Measurements from ENCODE around the gene APCS.

APCS gene, protein sequence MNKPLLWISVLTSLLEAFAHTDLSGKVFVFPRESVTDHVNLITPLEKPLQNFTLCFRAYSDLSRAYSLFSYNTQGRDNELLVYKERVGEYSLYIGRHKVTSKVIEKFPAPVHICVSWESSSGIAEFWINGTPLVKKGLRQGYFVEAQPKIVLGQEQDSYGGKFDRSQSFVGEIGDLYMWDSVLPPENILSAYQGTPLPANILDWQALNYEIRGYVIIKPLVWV

DNA sequence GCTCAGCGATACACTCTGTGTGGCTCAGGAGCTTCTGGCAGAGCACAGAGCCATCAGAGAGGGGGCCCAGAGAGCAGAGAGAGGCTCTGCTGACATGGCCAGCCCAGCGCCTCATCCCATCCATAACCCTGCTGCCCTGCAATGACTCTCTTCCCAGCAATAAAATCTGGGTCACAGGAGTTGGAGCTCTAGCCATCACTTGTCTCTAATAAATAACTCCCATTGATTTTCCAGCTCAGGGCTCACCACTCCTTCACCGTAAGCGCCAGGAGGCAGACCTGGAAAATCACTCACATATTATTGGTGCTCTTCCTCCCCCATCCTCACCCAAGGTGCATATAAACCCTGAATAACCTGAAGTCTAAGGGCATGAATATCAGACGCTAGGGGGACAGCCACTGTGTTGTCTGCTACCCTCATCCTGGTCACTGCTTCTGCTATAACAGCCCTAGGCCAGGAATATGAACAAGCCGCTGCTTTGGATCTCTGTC, at the start of gene APCS:
TSS of gene APCS (plus strand) at position 366 of the 491 bp plus-strand sequence. CDS start at position 462, 96 bp downstream.
- no peak for DNase-seq

DNA sequence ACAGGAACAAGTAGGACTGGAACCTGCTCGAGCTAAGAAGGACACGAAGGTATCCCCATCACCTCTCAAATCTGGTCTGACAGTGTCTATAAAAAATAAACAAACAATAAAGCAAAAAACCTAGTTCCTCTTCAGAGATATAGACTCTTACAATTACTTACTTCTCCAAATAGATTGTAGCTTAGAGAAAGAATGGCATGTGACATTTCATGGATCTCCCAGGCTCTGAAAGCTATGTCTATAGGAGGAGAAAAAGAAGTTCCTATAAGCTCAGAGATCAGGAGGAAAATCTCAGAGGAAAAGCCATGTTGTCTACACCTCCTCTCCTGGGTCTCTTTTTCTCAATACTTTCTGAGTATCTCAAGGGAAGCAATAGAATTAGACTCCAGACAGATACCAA, 39.5 kb upstream of the APCS start:
- peak; percentile 14 for DNase-seq

DNA sequence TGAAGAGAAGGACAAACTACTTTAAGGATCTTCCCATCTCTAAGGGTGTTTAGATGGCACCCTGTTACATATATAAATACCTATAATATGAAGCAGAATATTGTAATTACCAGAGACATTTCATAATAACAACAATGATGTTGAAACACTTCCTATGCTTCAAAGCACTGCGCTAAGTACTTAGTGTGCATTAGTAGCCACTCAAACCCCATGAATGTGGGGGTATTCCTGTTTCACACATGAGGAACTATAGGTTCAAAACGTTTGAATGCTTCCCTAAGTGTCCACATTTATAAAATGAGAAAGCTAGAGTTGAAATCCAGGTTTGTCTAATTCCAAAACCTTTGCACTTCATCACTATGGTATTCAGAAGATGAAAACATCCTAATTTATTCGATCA, 33.4 kb upstream of the APCS start:
- DNase-seq, result peak; percentile 27

DNA sequence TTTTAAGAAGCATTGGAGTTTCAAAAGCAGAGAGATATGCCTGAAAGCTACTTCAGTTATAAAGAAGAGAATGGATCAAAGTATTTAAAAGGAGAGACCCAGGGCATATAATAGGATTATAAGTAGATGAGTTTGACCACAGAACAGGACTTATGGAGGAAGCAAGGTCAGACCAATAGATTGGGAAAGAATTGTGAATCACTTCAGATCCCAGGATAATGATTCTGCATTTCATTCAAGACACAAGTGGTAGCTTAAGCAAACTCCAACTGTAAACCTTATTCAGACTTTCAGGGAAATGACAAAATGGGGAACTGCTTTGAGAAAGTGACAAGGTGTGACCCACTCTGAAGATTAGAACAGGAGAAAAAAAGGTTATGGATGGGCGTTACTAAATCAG, 32.9 kb upstream of the APCS start:
- peak; percentile 22 for DNase-seq

DNA sequence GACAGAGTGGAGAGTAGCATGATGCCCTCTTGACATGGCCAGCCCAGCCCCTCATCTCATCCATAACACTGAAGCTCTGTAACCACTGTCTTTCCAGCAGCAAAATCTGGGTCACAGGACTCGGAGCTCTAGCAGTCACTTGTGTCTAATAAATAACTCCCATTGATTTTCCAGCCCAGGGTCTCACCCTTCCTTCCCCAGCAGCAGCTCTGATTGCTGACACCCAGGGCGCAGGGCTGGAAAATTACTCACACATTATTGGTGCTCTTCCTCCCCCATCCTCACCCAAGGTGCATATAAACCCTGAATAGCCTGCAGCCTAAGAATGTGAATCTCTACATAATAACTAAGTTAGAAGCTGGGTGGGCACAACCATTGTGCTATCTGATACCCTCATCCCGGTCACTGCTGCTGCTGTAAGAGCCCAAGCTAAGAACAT, 30.7 kb upstream of the APCS start:
- DNase-seq, result no peak

DNA sequence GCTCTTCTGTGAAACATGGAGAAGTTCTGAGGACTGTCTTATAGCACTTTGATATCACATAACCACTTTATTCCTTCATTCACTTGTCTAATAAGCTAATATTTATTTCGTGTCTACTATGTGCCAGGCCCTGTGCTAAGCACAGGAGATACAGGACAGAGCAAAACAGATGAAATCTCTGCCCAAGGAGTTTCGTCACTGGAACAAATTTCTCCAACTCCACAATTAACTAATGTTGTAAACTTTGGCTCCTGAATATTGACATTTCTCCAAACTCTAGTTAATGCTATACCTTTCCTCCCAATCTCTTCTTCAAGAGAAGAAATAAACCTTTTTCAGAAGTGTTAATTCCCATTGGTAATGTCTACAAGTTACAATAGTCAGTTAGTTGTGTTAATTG, 27.0 kb upstream of the APCS start:
- no peak for DNase-seq

DNA sequence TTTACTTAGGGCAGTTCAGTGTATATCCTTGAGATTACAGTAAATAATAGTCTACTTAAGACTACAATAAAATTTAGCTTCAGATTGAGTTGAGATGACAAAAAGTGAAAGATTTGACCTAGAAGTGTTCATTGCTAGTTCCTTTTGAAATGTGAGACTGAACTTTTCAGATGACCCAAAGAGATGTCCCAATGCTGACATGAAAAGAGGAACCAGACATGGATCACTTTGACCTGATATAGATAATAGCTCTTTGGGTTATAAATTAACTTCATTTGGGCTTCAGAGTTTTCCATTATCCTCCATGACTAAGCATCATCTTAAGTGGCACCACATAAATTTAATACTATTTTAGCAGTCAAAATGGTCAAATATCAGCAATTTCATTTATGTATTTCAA, 26.1 kb upstream of the APCS start:
- DNase-seq, result peak; percentile 19

DNA sequence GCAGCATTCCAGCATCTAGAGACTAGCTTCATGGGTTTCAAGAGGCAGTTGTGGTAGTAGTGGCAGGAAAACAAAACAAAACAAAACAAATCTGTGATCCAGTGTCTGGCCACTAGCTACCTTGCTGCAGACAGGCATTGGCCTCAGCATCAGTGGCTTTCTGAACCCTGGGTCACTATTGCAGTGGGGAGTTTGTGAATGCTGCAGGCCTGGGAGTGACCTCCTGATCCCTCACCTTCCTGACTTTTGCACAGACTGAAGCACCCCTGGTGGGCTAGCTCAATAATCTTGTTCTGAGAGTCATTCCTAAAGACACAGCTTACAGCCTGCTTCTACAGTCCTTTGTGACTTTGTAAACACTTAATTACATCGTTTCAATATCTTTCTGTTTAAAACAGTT, 24.9 kb upstream of the APCS start:
- DNase-seq, result no peak

DNA sequence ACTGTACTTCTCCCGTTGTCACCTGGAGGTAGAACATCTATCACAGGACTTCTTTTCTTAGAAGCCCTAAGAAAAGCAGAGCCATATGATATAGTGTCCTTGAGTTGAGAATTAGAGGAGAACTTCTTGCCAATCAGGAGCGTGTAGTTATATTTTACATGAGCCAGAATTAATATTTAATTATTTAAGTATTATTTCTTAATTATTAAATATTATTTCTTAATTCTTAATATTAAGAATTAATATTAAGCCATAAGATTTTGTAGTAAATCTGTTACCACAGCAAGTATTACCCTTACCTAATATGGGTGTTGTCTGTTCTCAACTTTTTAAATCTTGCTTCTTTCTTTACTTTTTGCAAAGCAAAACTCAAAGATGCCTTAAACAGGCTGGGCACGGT, 10.2 kb upstream of the APCS start:
- no peak for DNase-seq

DNA sequence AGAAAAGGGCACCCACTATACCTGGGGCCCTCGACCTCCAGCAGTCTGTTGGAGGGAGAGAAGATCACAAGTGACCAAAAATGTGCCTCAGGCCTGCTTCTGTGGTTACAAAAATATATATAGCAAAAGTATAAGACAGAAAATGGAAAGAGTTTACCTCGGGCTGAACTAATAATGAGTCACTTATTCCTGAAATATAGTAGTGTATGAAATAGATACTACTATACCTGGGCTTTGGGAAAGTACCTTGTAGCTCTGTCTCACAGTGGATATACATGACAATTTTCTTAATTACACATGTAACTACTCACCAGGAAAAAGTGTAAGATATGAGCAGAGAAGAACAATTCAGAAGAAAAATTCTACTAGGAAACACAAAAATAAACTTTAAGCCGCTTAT, 7.3 kb upstream of the APCS start:
- no peak for DNase-seq

DNA sequence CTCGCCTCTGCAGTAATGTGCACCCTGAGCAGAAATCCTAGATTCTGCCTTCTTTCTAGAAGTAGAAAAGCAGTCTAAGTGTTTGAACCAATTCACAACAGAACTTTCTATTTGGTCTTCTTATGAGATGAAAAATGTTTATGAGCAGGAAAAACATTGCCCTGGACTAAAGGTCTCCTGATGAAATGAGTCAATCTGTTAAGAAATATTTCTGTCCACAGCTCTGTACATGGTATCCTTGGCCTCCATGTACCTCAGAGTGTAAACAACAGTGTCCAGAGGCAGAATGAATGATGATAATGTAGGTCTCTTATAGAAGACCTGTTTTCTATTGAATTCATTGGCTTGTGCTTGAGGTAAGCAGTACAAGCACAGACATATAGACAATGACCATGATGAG, 6.2 kb upstream of the APCS start:
- DNase-seq, result no peak

DNA sequence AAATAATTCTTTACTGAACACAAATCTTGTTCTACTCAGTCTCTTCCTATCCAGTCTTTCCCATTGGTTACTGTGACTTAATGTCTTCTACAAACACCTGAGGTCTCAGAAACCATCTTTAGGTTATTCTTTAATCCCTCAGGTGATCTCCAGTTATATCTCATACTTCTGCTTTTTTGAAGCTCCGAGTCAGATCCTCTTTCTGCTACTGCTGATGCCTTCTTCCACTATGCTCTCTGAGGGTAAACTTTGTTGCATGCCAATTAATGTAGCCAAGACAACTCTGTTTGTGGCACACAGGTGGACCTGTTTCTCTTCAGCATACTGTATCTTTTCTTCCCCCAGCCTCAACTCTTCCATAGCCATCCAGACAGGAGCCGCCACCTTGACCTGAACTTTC, 3.1 kb upstream of the APCS start:
- no peak for DNase-seq

DNA sequence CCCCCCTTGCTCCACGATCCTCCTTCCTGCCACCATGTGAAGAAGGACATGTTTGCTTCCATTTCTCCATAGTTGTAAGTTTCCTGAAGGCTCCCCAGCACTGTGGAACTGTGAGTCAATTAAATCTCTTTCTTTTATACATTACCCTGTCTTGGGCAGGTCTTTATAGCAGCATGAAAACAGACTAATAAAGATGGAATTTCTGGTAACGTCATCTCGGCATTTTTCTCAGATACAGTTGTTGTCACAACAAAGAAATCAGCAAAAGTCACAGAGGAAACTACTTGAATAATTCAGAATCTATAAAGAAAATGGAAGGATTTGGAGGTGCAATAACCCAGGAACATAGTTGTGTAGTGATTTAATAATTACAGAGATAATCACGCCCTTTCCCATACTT, 4.4 kb downstream of the APCS start:
- no peak for DNase-seq

DNA sequence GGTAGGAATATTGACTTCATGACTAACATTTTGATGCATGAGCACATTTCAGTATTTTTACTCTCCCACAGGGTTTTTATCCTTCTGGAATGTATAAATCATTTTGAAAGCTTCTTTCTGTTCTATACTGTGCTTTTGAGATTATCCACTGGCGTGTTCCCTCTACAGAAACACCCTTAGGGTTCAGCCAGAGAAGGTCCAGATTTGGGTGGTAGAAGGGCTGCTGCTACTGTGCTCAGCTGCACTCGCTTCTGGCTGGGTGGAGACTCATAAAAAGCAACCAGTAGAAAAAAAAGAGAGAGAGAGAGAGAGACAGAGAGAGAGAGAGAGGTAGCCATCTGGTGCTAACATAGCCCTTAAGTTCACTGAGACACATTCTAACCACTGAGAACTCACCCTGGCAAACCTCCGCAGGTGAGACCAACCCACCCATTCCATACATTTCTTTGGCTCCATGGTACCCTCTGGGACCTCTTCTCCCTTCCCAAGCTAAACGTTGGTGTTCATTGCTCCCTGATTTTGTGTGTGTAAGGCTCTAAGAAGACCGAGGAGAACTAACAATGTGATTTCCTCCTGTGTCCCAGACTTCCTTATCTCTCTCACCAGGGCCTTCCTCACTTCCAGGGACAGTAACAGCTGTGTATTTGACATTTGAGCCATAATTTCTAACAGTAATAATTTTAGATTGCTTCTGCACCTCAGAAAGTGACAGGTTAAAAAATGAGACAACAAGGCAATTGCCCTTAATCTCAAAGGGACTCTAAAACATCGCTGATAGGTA, 7.2 kb downstream of the APCS start:
- no peak for DNase-seq

DNA sequence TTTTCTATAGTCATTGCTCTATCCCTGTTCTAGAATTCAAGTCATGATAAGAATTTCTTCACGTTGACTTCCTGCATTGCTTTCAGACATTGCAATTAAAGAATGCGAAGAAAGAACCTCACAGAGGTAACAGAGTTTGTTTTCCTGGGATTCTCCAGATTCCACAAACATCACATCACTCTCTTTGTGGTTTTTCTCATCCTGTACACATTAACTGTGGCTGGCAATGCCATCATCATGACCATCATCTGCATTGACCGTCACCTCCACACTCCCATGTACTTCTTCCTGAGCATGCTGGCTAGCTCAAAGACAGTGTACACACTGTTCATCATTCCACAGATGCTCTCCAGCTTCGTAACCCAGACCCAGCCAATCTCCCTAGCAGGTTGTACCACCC, 10.6 kb downstream of the APCS start:
- DNase-seq, result no peak

DNA sequence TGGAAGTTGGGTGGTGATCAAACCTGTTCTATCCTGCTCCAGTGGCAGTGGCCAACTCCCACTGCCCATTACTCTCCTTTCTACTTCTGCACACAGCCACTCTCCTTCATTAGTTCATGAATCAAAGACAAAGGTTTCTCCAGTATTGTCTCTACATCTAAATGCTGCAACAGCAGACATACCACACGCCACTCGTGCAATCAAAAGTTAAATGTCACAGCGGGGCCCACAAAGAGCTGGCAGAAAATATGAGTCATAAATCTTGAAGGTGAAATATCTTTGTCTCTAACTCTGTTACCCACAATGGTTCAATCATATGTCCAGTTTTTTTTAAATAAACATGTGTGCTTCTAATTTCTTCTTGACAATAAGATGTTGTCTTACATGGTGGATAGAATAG, 13.3 kb downstream of the APCS start:
- DNase-seq, result no peak

DNA sequence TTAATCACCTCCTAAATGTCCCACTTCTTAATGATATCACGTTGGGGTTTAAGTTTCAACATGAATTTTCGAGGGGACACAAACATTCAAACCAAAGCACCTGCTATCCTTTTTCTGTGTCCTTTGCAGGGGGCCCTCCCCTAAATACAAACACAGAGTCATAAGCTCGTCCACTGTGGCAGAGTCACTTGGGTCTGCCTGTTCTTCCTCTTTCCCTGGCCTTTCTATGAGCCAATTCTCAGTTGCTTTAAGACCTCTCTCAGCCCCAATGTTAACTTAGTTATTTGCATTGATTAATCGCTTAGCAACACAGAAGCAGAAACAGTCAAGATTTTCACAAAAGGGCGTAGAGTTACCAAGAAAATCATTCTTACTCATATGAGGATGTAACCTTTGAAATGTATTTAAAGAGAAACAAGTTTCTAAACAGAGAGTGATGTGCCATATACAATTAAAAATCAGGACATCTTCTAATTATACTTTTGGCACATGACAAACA, 14.9 kb downstream of the APCS start:
- DNase-seq, result no peak

DNA sequence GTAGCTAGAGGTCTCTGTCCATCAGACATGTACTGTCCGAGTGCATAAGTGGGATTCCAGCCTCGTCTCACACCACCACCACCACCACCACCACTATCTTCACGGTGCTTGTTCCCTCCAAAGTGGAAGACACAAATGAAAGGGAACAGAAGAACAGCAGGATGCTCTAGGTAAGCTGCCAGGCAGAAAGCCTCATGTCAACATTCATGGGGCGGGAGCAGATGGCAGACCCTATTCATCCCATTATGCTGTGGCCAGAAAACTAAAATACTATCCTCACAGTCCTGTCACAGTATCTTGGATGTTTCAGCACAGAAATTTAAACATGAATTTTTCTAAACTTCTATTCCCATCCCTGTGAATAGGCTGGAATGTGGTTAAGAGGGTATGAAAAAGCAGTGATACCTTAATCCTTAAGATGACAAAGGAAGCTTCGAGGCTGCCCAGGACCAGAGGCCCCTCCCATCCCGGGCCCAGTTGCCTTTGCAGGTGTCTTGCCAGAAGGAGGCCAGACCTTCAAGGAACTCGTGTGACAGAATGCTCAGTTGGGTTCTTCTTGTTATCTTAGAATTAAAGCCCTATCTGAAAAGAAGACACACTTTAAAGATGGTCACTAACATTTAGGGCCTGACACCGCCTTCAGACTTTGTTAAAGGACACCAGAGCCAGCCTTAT, 24.7 kb downstream of the APCS start:
- DNase-seq, result no peak

DNA sequence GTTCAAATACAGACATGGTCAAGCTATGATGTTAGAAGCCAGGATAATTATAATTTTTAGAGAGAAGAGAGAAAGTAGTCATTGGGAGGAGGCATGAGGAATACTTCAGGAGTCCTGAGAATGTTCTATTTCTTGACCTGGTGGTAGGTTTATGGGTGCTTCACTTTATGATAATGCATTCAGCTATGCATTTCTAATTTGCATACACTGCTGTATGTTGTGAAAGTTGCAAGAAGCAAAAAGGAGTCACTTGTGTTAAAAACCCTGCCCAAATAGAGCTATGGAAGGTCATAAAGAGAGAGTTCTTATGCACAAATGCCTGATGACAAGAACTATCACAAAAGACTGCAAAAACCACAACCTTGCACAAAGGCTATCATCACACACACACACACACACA, 45.3 kb downstream of the APCS start:
- no peak for DNase-seq

Data from suppressor macrophage treated with lipopolysaccharide for 4 hours (primary cell).